ENCODE results near the gene SRXN1. TPM values are rescaled to one million over a fixed set of nuclear protein-coding genes. Genes with fewer than 3 reads are reported as not detected.

SRXN1 gene
- total RNA-seq, 4 donors from 2014 or later: 87.9 to 170 (median 128) TPM

GRCh38 chr20:668638-669037, 15.6 kb upstream of the SRXN1 start:
- in situ Hi-C loops (cut with MboI; ENCODE audit: low sequenced_read_pairs in 4 of 4): no loop called here
- H3K27me3 ChIP-seq: peaks cover 32 to 40% (median 35%) of the 10 kb centered on the region in 3 donors
- no peak for TF ChIP-seq CTCF (IDR thresholded peaks at IDR 0.05 in 4 of 5, conservative IDR thresholded peaks at IDR 0.05 in 1 of 5)
- no peak for TF ChIP-seq POLR2A (IDR thresholded peaks at IDR 0.05)
- no peaks in the 10 kb centered on the region for H3K9me3 ChIP-seq
- DNase-seq: no peak
- intact Hi-C loops (cut with DNase I; ENCODE audit: low total_unique reads): no loop called here
- no peak overlapping the region for H3K4me3 ChIP-seq
- no peak overlapping the region for H3K27ac ChIP-seq
- H3K36me3 ChIP-seq: no peaks in the 10 kb centered on the region
- ATAC-seq: no peak
- H3K4me1 ChIP-seq: peaks cover 11 to 12% of the 10 kb centered on the region in 2 donors

- in situ Hi-C loops (cut with MboI; ENCODE audit: low sequenced_read_pairs in 4 of 4) (no loop called here), intact Hi-C loops (cut with DNase I; ENCODE audit: low total_unique reads) (no loop called here)
- no peak overlapping the region for H3K4me3 ChIP-seq
- H3K36me3 ChIP-seq: no peaks in the 10 kb centered on the region
- H3K9me3 ChIP-seq: no peaks in the 10 kb centered on the region
- peaks cover 33 to 40% (median 34%) of the 10 kb centered on the region in 3 donors for H3K27me3 ChIP-seq
- peaks cover 11 to 12% of the 10 kb centered on the region in 2 donors for H3K4me1 ChIP-seq
- ATAC-seq: no peak
- no peak for DNase-seq
- H3K27ac ChIP-seq: no peak overlapping the region
- no peak for TF ChIP-seq POLR2A (IDR thresholded peaks at IDR 0.05)
- TF ChIP-seq CTCF (IDR thresholded peaks at IDR 0.05 in 4 of 5, conservative IDR thresholded peaks at IDR 0.05 in 1 of 5): no peak
These were observed 15.1 kb upstream of the SRXN1 start for GRCh38 chr20:668050-668449.

- intact Hi-C loops (cut with DNase I; ENCODE audit: low total_unique reads) (loop anchor here (1.0 kb wide), 1 partner anchor 14 kb away; the partner anchor contains the start of gene SRXN1), in situ Hi-C loops (cut with MboI; ENCODE audit: low sequenced_read_pairs in 4 of 4) (no loop called here)
- DNase-seq (peak in 1 of 2 donors; percentile 48), ATAC-seq (peak; percentile 44 to 77)
- Histone ChIP-seq H3K4me3 (no peak overlapping the region), H3K9me3 (no peaks in the 10 kb centered on the region), H3K4me1 (peaks cover 11 to 12% of the 10 kb centered on the region in 2 donors), H3K36me3 (no peaks in the 10 kb centered on the region), H3K27me3 (peaks cover 34 to 40% (median 35%) of the 10 kb centered on the region in 3 donors), H3K27ac (no peak overlapping the region)
- TF ChIP-seq POLR2A (IDR thresholded peaks at IDR 0.05): no peak
- TF ChIP-seq CTCF (IDR thresholded peaks at IDR 0.05 in 4 of 5, conservative IDR thresholded peaks at IDR 0.05 in 1 of 5): peak; percentile 70 to 88 (median 84)
These were observed 14.5 kb upstream of the SRXN1 start for GRCh38 chr20:667351-668034.

GRCh38 chr20:666877-667276, 13.9 kb upstream of the SRXN1 start:
- H3K4me3 ChIP-seq: no peak overlapping the region
- H3K4me1 ChIP-seq: peaks cover 11 to 12% of the 10 kb centered on the region in 2 donors
- no peaks in the 10 kb centered on the region for H3K9me3 ChIP-seq
- no peaks in the 10 kb centered on the region for H3K36me3 ChIP-seq
- peaks cover 36 to 43% (median 41%) of the 10 kb centered on the region in 3 donors for H3K27me3 ChIP-seq
- no peak for DNase-seq
- no peak for ATAC-seq
- H3K27ac ChIP-seq: no peak overlapping the region
- no peak for TF ChIP-seq CTCF (IDR thresholded peaks at IDR 0.05 in 4 of 5, conservative IDR thresholded peaks at IDR 0.05 in 1 of 5)
- TF ChIP-seq POLR2A (IDR thresholded peaks at IDR 0.05): no peak
- intact Hi-C loops (cut with DNase I; ENCODE audit: low total_unique reads): loop anchor here (1.0 kb wide), 1 partner anchor 14 kb away; the partner anchor contains the start of gene SRXN1
- in situ Hi-C loops (cut with MboI; ENCODE audit: low sequenced_read_pairs in 4 of 4): no loop called here
